GM19351 (cell line): ENCODE results near the gene INO80E.

Experiments
- ATAC-seq: cut with Tn5 transposase; IDR thresholded peaks from one replicate; pipeline ENCODE4 v1.9.1; 2021; ENCODE audit warnings: mild to moderate bottlenecking, moderate library complexity; ENCODE audit not compliant: unreplicated experiment

The INO80E gene

DNA sequence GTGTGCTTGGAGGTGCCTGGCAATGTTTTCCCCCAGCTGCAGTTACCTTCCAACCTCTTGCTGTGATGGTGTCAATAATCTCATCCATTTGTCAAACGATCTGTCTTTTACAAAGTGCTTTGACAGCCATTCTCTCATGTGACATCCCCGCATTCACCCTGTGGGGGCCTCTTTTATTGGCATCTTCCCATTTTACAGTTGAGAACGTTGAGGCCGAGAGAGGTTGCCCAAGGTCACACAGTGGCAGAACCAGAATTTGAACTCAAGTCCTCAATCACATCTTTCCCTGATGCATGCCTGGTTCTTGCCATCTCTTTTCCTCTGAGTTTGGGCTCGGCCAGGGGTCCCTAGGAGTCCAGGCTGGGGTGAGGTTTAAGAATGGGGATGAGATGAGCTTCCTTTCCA lies 20.9 kb upstream of the INO80E start:
- ATAC-seq: no peak

DNA sequence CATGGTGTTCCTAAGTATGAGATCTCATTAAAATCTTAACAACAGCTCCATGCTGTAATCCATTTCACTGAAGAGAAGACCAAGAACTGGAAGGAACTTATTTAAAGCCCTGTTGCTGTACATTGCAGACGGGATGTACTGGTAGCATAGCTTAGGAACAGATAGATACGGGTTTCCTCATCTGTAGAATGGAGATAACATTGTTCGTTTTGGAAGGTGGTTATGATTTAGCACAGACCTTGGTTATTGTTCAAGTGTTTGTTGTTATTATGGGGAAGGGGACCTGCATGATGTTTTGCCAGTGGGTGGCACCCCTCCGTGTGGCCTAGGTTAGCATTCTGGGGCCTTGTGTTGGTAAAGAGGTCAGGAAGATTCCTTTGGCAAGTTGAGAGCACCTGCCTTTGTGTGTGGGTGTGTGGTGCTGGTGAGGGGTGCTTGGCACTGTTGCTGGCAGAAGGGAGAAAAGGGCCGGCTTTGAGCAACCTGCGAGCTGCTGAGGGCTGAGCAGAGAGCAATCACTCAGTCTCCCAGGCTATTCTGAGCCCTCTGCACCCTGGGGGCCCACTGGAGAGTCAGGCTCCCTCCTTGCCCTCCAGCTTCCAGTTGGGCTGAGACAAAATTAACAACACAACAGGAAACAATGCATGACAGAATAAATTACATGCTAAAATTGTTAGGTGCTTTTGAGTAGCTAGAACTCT lies 20.1 kb upstream of the INO80E start:
- ATAC-seq: no peak

DNA sequence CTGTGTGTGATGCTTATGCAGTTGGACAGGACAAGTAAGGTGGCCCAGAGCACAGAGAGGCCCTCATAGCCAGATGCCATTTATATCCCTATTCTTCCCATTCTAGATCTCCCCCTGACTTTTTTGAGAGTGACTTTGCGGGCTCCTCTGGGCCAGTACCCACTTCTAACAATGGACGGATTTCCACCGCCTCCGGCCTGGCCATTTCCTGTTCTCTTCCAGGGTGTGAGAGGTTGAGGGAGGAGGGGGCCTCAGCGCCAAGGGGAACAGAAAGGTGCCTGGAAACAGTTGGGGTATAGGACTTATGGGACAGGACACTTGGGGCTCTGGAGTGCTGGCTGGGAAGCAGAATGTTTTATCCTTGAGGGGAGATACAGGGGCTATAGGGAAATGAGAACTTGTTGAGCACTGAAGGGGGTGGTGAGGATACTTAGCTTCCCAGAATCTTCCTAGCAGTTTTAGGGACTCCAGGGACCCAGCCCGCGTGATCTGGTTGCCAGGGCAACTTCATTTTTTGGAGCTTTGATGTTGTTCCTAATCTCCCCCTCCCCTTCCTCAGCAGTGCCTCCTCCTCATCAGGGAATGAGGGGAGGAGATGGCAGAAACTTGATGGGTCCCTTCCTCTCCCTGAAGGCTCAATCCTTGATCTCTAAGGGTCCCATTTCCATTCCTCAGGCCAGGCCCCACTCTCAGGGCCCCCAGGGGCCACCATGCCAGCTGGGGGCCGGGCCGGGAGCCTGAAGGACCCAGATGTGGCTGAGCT lies 18.8 kb upstream of the INO80E start:
- ATAC-seq: no peak

DNA sequence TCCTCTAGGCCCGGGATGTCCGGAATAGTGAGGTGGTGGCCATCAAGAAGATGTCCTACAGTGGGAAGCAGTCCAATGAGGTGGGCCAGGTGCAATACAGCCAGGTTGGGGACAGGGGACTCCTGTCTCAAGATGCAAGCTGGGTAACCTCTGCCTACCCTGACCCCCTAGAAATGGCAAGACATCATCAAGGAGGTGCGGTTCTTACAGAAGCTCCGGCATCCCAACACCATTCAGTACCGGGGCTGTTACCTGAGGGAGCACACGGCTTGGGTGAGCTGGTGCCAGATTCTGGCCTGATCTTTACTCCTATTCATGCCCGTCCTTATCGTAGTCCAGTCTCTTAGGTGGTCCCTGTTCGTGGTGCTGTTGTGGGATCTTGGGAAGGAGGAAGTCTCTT lies 18.0 kb upstream of the INO80E start:
- ATAC-seq: no peak

DNA sequence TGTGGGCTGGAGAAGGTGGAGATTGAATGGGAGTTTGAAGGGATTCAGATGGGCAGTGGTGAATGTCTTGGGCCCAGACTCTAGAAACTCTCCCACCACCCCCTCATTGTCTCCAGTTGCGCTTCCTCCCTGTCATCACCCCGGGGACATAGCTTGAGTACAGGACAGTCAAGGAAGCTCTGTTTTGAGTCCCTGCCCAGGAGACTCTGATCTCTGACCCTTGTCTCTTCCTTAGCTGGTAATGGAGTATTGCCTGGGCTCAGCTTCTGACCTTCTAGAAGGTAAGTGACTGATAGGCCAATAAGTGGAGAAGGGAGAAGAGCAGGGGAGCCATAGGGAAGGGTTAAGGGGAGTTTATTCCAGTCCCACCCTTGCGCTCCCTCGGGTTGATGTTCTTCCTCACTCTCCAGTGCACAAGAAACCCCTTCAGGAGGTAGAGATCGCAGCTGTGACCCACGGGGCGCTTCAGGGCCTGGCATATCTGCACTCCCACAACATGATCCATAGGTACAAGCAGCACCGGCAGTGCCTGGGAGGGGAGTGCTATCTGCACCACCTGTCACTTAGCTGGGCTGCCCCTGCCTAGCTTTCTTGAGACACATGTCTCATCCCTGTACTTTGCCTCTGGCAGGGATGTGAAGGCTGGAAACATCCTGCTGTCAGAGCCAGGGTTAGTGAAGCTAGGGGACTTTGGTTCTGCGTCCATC lies 17.3 kb upstream of the INO80E start:
- ATAC-seq: no peak

DNA sequence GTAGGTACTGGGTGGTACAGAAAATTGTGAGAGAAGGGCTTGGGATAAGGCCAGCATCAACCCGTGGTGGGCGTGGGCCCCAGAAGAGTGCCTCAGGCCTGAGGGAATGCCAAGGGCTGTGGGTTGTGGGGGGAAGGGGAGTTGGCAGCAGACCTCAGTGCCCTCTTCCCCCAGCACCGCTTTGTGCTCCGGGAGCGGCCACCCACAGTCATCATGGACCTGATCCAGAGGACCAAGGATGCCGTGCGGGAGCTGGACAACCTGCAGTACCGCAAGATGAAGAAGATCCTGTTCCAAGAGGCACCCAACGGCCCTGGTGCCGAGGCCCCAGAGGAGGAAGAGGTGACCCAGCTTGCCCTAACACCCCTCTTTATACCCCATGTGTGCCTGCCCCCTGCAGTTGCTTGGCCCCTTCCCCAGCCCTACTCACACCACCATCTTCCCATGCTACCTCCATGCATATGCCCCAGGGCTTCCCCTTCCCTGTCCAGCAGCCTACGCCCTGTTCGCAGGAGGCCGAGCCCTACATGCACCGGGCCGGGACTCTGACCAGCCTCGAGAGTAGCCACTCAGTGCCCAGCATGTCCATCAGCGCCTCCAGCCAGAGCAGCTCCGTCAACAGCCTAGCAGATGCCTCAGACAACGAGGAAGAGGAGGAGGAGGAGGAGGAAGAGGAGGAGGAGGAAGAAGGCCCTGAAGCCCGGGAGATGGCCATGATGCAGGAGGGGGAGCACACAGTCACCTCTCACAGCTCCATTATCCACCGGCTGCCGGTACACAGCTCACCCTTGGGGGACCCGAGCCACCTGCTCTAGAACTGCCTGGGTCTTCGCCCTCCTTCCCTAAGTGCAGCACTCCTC lies 13.3 kb upstream of the INO80E start:
- ATAC-seq: no peak

DNA sequence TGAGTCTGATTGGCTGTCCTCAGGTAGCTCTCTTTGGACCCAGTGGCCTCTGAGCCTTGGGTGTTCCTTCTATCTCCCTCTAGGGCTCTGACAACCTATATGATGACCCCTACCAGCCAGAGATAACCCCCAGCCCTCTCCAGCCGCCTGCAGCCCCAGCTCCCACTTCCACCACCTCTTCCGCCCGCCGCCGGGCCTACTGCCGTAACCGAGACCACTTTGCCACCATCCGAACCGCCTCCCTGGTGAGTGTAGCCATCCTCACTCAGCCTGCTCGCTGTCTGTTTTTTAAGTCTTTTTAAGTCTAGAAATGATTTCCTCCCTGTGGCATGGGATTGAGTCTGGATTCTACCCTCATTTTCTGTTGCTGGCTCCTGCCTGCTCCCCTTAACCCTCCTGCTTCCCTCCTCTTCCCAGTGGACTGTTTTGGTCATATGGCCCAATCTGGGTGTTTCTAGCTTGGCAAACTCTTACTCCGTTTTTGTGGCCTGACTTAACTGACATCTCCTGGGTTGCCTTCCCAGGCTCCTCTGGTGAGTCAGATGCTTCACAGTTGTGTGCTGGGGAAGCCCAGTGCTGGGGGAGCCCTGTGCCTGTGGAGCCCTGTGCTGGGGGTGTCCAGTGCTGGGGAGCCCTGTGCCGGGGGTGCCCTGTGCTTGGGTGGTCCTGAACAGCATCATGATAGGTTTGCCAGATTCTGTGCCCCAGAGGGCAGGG lies 12.5 kb upstream of the INO80E start:
- ATAC-seq: no peak

DNA sequence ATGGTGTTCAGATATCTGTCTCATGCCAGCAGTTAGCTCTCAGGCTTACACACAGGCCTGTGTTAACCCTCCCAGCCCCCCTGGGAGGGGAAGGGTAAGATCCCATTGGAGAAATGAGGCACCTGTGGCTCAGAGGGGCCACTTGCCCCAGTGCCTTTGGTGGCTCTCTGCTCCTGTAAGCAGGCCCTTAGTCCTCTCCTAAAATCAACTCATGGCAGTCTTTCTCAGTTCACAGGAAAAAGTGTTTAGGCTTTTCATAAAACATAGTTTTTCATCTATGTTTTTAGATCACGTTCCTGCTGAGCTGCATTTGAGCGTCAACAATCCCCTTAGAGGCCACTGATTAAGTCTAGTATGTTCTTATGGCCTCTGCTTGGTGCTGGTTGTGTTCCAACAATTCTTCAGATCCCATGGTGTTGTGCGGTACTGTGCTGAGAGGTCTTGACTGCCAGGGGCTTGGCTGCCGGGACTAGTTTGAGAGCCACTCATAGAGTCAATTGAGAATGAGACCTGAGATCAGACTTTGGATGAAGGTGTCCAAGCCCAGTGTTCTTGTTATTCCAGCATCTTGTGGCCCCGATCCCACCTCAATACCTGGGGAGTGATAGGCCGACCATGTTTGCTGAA lies 11.8 kb upstream of the INO80E start:
- ATAC-seq: no peak

DNA sequence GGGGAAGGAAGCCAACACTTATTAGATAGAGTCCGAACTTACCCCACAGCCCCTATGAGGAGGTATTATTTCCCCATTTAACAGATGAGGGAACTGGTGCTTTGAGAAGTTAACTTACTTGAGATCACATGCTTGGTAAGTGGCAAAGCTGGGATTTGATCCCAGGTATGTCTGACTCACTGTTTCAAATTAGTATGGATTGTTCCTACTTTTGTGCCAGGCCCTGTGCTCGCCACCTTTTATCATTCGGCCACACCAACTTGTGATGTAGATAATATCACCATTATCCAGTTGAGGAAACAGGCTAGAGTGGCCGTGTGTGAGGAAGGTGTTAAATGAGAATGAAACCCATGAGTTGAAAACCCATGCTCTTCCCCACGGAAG lies 11.3 kb upstream of the INO80E start:
- no peak for ATAC-seq

DNA sequence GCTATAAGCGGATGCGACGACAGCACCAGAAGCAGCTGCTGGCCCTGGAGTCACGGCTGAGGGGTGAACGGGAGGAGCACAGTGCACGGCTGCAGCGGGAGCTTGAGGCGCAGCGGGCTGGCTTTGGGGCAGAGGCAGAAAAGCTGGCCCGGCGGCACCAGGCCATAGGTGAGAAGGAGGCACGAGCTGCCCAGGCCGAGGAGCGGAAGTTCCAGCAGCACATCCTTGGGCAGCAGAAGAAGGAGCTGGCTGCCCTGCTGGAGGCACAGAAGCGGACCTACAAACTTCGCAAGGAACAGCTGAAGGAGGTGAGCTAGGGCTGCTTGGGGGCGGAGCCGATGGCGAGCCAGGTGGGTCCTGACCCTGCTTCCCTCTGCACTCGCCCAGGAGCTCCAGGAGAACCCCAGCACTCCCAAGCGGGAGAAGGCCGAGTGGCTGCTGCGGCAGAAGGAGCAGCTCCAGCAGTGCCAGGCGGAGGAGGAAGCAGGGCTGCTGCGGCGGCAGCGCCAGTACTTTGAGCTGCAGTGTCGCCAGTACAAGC lies 10.7 kb upstream of the INO80E start:
- no peak for ATAC-seq

DNA sequence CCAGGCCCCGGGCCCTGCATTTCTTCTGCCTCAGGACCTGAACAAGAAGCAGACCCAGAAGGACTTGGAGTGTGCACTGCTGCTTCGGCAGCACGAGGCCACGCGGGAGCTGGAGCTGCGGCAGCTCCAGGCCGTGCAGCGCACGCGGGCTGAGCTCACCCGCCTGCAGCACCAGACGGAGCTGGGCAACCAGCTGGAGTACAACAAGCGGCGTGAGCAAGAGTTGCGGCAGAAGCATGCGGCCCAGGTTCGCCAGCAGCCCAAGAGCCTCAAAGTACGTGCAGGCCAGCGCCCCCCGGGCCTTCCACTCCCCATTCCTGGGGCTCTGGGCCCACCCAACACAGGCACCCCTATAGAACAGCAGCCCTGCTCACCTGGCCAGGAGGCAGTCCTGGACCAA lies 9.8 kb upstream of the INO80E start:
- ATAC-seq: no peak

DNA sequence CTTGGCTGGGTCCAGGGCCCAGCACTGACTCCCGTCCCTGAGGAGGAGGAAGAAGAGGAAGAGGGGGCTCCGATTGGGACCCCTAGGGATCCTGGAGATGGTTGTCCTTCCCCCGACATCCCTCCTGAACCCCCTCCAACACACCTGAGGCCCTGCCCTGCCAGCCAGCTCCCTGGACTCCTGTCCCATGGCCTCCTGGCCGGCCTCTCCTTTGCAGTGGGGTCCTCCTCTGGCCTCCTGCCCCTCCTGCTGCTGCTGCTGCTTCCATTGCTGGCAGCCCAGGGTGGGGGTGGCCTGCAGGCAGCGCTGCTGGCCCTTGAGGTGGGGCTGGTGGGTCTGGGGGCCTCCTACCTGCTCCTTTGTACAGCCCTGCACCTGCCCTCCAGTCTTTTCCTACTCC lies 9.1 kb upstream of the INO80E start:
- ATAC-seq: no peak

DNA sequence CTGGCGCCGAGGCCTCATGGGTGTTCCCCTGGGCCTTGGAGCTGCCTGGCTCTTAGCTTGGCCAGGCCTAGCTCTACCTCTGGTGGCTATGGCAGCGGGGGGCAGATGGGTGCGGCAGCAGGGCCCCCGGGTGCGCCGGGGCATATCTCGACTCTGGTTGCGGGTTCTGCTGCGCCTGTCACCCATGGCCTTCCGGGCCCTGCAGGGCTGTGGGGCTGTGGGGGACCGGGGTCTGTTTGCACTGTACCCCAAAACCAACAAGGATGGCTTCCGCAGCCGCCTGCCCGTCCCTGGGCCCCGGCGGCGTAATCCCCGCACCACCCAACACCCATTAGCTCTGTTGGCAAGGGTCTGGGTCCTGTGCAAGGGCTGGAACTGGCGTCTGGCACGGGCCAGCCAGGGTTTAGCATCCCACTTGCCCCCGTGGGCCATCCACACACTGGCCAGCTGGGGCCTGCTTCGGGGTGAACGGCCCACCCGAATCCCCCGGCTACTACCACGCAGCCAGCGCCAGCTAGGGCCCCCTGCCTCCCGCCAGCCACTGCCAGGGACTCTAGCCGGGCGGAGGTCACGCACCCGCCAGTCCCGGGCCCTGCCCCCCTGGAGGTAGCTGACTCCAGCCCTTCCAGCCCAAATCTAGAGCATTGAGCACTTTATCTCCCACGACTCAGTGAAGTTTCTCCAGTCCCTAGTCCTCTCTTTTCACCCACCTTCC lies 8.5 kb upstream of the INO80E start:
- ATAC-seq: no peak

DNA sequence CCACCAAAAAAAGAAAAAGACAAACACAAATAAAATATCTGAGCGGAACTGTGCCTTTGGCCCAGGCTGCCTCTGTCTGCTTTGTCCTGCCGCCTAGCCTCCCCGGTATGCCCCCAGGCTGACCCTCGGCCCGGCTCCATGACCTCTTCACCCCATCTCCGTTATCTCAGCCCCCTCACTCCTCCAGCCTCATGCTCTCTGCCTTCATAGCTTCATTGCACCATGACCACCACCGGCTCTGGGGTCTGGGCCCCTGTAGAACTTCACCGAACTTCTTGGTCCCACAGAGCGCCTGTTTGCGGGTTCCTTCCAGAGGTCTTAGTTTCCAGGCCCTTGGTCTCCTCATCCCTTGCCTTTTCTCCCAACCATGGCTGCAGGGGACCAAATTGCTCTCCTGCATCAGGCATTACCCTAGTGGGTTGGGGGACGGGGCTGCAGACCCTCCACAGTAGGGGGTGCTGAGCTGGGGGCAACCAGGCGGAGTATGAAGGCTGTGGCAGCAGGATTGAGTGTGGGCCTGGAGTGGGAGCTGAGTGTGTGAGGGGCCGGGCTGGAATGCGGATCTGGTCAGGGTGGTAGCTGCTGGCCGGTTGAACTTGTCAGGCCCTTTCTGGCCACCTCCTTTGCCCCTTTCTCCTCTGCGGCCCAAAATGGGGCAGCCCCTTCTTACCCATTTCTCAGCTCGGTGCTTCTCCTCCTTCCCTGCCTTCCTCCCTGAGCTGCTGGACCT lies 7.5 kb upstream of the INO80E start:
- ATAC-seq: no peak

DNA sequence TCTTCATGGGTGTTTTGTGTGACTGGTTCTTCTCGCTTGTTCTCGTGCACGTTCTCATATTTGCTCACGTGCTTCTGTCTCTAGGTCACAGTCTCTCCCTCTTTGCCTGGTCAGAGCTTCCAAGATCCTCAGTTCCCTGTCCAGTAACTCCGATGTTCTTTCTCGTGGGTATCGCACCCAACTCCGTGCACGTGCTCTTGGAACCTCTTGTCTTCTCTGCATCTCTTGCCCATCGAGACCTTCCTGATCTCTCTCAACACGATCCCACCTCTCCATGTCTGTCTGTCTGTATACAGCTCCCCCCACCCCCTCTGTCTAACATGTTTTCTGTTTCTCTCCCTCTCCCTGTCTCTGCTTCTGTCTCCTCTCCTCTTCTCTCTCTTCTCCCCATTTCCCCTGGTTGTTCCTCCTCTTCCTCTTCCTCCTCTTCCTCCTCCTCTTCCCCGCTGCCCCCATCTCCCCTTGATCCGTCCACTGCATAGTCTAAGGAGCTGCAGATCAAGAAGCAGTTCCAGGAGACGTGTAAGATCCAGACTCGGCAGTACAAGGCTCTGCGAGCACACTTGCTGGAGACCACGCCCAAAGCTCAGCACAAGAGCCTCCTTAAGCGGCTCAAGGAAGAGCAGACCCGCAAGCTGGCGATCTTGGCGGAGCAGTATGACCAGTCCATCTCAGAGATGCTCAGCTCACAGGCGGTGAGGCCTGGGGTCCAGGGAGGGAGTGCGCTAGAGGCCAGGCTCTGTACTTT lies 6.8 kb upstream of the INO80E start:
- ATAC-seq: no peak

DNA sequence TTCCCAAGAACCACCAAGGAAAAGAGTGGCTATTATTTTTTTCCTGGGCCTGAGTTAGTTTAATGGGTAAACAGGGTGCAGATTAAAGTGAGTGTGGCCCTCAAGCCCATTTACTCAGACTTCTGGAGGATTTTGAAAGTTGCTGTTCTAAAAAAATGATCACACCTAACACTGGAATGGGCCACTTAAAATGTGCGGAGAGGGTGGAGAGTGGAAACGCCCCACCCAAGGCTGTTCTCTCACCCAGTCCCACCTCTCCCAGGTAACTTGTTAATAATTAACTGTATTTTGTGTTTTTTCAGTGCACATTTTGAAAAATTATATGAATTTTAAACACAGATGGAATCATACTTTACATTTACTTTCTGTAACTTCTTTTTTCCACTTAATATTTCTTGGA lies 6.0 kb upstream of the INO80E start:
- no peak for ATAC-seq

DNA sequence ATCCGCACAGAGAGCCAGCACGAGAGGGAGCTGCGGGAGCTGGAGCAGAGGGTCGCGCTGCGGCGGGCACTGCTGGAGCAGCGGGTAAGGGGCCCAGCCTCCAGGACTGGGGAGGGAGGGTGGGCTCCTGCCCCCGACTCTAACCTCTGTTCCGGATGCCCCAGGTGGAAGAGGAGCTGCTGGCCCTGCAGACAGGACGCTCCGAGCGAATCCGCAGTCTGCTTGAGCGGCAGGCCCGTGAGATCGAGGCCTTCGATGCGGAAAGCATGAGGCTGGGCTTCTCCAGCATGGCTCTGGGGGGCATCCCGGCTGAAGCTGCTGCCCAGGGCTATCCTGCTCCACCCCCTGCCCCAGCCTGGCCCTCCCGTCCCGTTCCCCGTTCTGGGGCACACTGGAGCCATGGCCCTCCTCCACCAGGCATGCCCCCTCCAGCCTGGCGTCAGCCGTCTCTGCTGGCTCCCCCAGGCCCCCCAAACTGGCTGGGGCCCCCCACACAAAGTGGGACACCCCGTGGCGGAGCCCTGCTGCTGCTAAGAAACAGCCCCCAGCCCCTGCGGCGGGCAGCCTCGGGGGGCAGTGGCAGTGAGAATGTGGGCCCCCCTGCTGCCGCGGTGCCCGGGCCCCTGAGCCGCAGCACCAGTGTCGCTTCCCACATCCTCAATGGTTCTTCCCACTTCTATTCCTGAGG lies 5.0 kb upstream of the INO80E start:
- no peak for ATAC-seq
